H1 (cell line): Measurements from ENCODE around the gene SHISA9.

Experiments used
- CBX5 ChIP-seq: fragments of 300-800, 300-1000 bp; sonication (generic); IDR thresholded peaks from 2 replicates; pipeline ENCODE4 v1.7.1; 2016; ENCODE audit warnings: antibody characterized with exemption, low read length, low read depth
- GTF2F1 ChIP-seq: IDR thresholded peaks from 2 replicates; pipeline ENCODE4 v1.6.1; 2012; ENCODE audit warnings: low read depth, low read length, improper control_type of control experiment, borderline replicate concordance
- RFX5 ChIP-seq: IDR thresholded peaks from 2 replicates; pipeline ENCODE4 v1.6.1; 2011; ENCODE audit warnings: low read depth, low read length, improper control_type of control experiment, borderline replicate concordance
- SIX5 ChIP-seq: IDR thresholded peaks from 2 replicates; pipeline ENCODE4 v1.6.1; 2011; ENCODE audit warnings: mild to moderate bottlenecking, low read depth, low read length
- TEAD4 ChIP-seq: IDR thresholded peaks from 2 replicates; pipeline ENCODE4 v1.6.1; 2012; ENCODE audit warnings: low read depth, low read length, inconsistent platforms, mixed read lengths
- ZNF274 ChIP-seq: IDR thresholded peaks from 2 replicates; pipeline ENCODE4 v1.7.0; 2012; ENCODE audit warnings: low read length, borderline replicate concordance; ENCODE audit errors: extremely low read depth
- TF ChIP-seq, protein P1 (sequence below), 3 experiments: IDR thresholded peaks; 1 replicate in 2 of 3; 2 replicates in 1 of 3; pipeline versions ENCODE4 v1.5.1 to v1.6.1; 2011; ENCODE audit warnings: low read length in 3 of 3, mild to moderate bottlenecking in 3 of 3, inconsistent platforms in 2 of 3, low read depth in 1 of 3, moderate library complexity in 1 of 3; ENCODE audit not compliant: insufficient read depth in 1 of 3; ENCODE audit errors: control extremely low read depth in 1 of 3

DNA sequence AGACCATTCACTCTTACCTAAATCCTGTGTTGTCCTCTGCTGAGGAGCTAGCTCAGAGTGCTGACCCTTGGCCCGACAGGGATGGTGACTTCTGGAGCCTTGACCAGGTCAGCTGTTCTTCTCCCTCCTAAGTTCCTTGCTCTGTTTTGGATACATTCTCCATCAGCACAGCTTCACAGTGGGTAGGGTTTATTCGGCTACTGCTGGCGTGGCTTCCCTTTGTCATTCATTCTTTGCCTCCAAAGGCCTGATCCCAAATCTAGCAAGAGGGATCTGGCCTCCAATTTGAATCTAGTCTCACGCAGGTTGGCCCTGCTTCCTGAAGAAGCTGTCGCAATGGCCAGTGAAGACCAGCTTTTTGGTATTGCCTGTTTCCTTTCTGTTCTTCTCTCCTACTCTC is 116.6 kb downstream of the SHISA9 start:
- TF ChIP-seq RFX5 (no peak), SIX5 (no peak), ZNF274 (no peak), GTF2F1 (no peak), CBX5 (no peak), TEAD4 (no peak)
- TF ChIP-seq, protein P1, sequence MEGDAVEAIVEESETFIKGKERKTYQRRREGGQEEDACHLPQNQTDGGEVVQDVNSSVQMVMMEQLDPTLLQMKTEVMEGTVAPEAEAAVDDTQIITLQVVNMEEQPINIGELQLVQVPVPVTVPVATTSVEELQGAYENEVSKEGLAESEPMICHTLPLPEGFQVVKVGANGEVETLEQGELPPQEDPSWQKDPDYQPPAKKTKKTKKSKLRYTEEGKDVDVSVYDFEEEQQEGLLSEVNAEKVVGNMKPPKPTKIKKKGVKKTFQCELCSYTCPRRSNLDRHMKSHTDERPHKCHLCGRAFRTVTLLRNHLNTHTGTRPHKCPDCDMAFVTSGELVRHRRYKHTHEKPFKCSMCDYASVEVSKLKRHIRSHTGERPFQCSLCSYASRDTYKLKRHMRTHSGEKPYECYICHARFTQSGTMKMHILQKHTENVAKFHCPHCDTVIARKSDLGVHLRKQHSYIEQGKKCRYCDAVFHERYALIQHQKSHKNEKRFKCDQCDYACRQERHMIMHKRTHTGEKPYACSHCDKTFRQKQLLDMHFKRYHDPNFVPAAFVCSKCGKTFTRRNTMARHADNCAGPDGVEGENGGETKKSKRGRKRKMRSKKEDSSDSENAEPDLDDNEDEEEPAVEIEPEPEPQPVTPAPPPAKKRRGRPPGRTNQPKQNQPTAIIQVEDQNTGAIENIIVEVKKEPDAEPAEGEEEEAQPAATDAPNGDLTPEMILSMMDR (IDR thresholded peaks at IDR 0.05; ENCODE audit: control extremely low read depth in 1 of 3, insufficient read depth in 1 of 3, low read depth in 1 of 3, low read length in 3 of 3), result no peak
